ENCODE measurements around the gene ANGPTL2.

The ANGPTL2 gene

GRCh38 chr9:127061411-127061810 lies 61.0 kb downstream of the ANGPTL2 start:
- no peak overlapping the region for H3K4me2 ChIP-seq (ENCODE audit: low read length)
- H3K9me3 ChIP-seq (ENCODE audit: insufficient read depth, low read depth, low read length): no peaks in the 10 kb centered on the region
- no peaks in the 10 kb centered on the region for H3K27me3 ChIP-seq (ENCODE audit: insufficient read depth, low read length)
- H2BK5ac ChIP-seq (ENCODE audit: low read depth, low read length, poor library complexity): no peak overlapping the region
- H3K79me1 ChIP-seq (ENCODE audit: low read length): peaks cover 3% of the 10 kb centered on the region
- no peak overlapping the region for H3K18ac ChIP-seq (ENCODE audit: low read length)
- no peak overlapping the region for H3K23ac ChIP-seq (ENCODE audit: low read length)
- no CpG with 5 or more reads among the region's 3 CpGs for WGBS (ENCODE audit: extremely low coverage, insufficient coverage, insufficient read length)
- no peak overlapping the region for H2BK12ac ChIP-seq (ENCODE audit: low read length)
- H3K4ac ChIP-seq (ENCODE audit: low read depth, low read length): no peak overlapping the region
- H3K27ac ChIP-seq (ENCODE audit: low read depth, low read length): no peak overlapping the region
- H3K79me2 ChIP-seq (ENCODE audit: control insufficient read depth, insufficient read depth, low read length, poor library complexity): peaks cover 2% of the 10 kb centered on the region
- H2BK120ac ChIP-seq (ENCODE audit: insufficient read depth, low read length, poor library complexity): no peak overlapping the region
- H3K4me3 ChIP-seq (ENCODE audit: low read depth, low read length): no peak overlapping the region
- H2AK5ac ChIP-seq (ENCODE audit: low read length): no peak overlapping the region
- no peak for DNase-seq
- no peaks in the 10 kb centered on the region for H3K4me1 ChIP-seq (ENCODE audit: control insufficient read depth in 1 of 2, insufficient read depth in 2 of 2, low read length in 2 of 2)
- no peak overlapping the region for H4K91ac ChIP-seq (ENCODE audit: low read depth, low read length)
- H3K36me3 ChIP-seq (ENCODE audit: control insufficient read depth in 1 of 2, insufficient read depth in 2 of 2, low read length in 2 of 2): no peaks in the 10 kb centered on the region
- H3K14ac ChIP-seq (ENCODE audit: low read length): no peak overlapping the region
- no peak overlapping the region for H4K8ac ChIP-seq (ENCODE audit: low read depth, low read length)
- H3K9ac ChIP-seq (ENCODE audit: low read length): no peak overlapping the region
- H4K12ac ChIP-seq (ENCODE audit: low read depth, low read length): no peak overlapping the region
- no peak overlapping the region for H2AFZ ChIP-seq (ENCODE audit: insufficient read depth, low read length, poor library complexity)

- Histone ChIP-seq H3K23ac (ENCODE audit: low read length) (no peak overlapping the region), H3K4ac (ENCODE audit: low read depth, low read length) (no peak overlapping the region)
- no CpG with 5 or more reads among the region's 4 CpGs for WGBS (ENCODE audit: extremely low coverage, insufficient coverage, insufficient read length)
Measured at GRCh38 chr9:127059765-127060361, 62.6 kb downstream of the ANGPTL2 start.

GRCh38 chr9:127059030-127059429 lies 63.4 kb downstream of the ANGPTL2 start:
- Histone ChIP-seq H2BK120ac (ENCODE audit: insufficient read depth, low read length, poor library complexity) (no peak overlapping the region), H3K9ac (ENCODE audit: low read length) (no peak overlapping the region), H3K14ac (ENCODE audit: low read length) (no peak overlapping the region), H3K18ac (ENCODE audit: low read length) (no peak overlapping the region), H2AFZ (ENCODE audit: insufficient read depth, low read length, poor library complexity) (no peak overlapping the region), H3K4me1 (ENCODE audit: control insufficient read depth in 1 of 2, insufficient read depth in 2 of 2, low read length in 2 of 2) (no peaks in the 10 kb centered on the region), H2BK5ac (ENCODE audit: low read depth, low read length, poor library complexity) (no peak overlapping the region), H3K79me2 (ENCODE audit: control insufficient read depth, insufficient read depth, low read length, poor library complexity) (no peaks in the 10 kb centered on the region), H3K4ac (ENCODE audit: low read depth, low read length) (no peak overlapping the region), H2BK12ac (ENCODE audit: low read length) (no peak overlapping the region), H4K91ac (ENCODE audit: low read depth, low read length) (no peak overlapping the region), H3K4me2 (ENCODE audit: low read length) (no peak overlapping the region), H3K36me3 (ENCODE audit: control insufficient read depth in 1 of 2, insufficient read depth in 2 of 2, low read length in 2 of 2) (no peaks in the 10 kb centered on the region), H3K79me1 (ENCODE audit: low read length) (no peaks in the 10 kb centered on the region), H3K4me3 (ENCODE audit: low read depth, low read length) (no peak overlapping the region), H2AK5ac (ENCODE audit: low read length) (no peak overlapping the region), H3K23ac (ENCODE audit: low read length) (no peak overlapping the region), H4K8ac (ENCODE audit: low read depth, low read length) (no peak overlapping the region), H4K12ac (ENCODE audit: low read depth, low read length) (no peak overlapping the region), H3K27me3 (ENCODE audit: insufficient read depth, low read length) (no peaks in the 10 kb centered on the region), H3K27ac (ENCODE audit: low read depth, low read length) (no peak overlapping the region), H3K9me3 (ENCODE audit: insufficient read depth, low read depth, low read length) (no peaks in the 10 kb centered on the region)
- no peak for DNase-seq
- WGBS (ENCODE audit: extremely low coverage, insufficient coverage, insufficient read length): no CpG with 5 or more reads among the region's 2 CpGs

More at GRCh38 chr9:127059765-127060361, 62.6 kb downstream of the ANGPTL2 start:
- H2BK5ac ChIP-seq (ENCODE audit: low read depth, low read length, poor library complexity): no peak overlapping the region
- no peak overlapping the region for H3K14ac ChIP-seq (ENCODE audit: low read length)
- H3K36me3 ChIP-seq (ENCODE audit: control insufficient read depth in 1 of 2, insufficient read depth in 2 of 2, low read length in 2 of 2): no peaks in the 10 kb centered on the region
- H3K79me2 ChIP-seq (ENCODE audit: control insufficient read depth, insufficient read depth, low read length, poor library complexity): no peaks in the 10 kb centered on the region
- no peak overlapping the region for H2BK12ac ChIP-seq (ENCODE audit: low read length)
- H3K9me3 ChIP-seq (ENCODE audit: insufficient read depth, low read depth, low read length): no peaks in the 10 kb centered on the region
- no peak overlapping the region for H4K8ac ChIP-seq (ENCODE audit: low read depth, low read length)
- no peak overlapping the region for H4K12ac ChIP-seq (ENCODE audit: low read depth, low read length)
- H3K79me1 ChIP-seq (ENCODE audit: low read length): no peaks in the 10 kb centered on the region
- no peak overlapping the region for H2AK5ac ChIP-seq (ENCODE audit: low read length)
- no peaks in the 10 kb centered on the region for H3K4me1 ChIP-seq (ENCODE audit: control insufficient read depth in 1 of 2, insufficient read depth in 2 of 2, low read length in 2 of 2)
- no peak overlapping the region for H3K4me3 ChIP-seq (ENCODE audit: low read depth, low read length)
- no peak overlapping the region for H4K91ac ChIP-seq (ENCODE audit: low read depth, low read length)
- no peak overlapping the region for H3K27ac ChIP-seq (ENCODE audit: low read depth, low read length)
- no peak for DNase-seq
- no peak overlapping the region for H2AFZ ChIP-seq (ENCODE audit: insufficient read depth, low read length, poor library complexity)
- no peak overlapping the region for H3K9ac ChIP-seq (ENCODE audit: low read length)
- no peak overlapping the region for H2BK120ac ChIP-seq (ENCODE audit: insufficient read depth, low read length, poor library complexity)
- H3K4me2 ChIP-seq (ENCODE audit: low read length): no peak overlapping the region
- no peaks in the 10 kb centered on the region for H3K27me3 ChIP-seq (ENCODE audit: insufficient read depth, low read length)
- no peak overlapping the region for H3K18ac ChIP-seq (ENCODE audit: low read length)

- Histone ChIP-seq H3K4me1 (ENCODE audit: control insufficient read depth in 1 of 2, insufficient read depth in 2 of 2, low read length in 2 of 2) (no peaks in the 10 kb centered on the region), H3K4me2 (ENCODE audit: low read length) (no peak overlapping the region)
- DNase-seq: peak in 1 of 2 donors; percentile 11
Measured at GRCh38 chr9:127058645-127059021, 63.8 kb downstream of the ANGPTL2 start.

More at GRCh38 chr9:127058645-127059021, 63.8 kb downstream of the ANGPTL2 start:
- Histone ChIP-seq H2AK5ac (ENCODE audit: low read length) (no peak overlapping the region), H3K23ac (ENCODE audit: low read length) (no peak overlapping the region), H3K79me1 (ENCODE audit: low read length) (no peaks in the 10 kb centered on the region), H2BK5ac (ENCODE audit: low read depth, low read length, poor library complexity) (no peak overlapping the region), H3K4me3 (ENCODE audit: low read depth, low read length) (no peak overlapping the region), H3K4ac (ENCODE audit: low read depth, low read length) (no peak overlapping the region), H2BK12ac (ENCODE audit: low read length) (no peak overlapping the region), H2BK120ac (ENCODE audit: insufficient read depth, low read length, poor library complexity) (no peak overlapping the region), H4K12ac (ENCODE audit: low read depth, low read length) (no peak overlapping the region), H4K91ac (ENCODE audit: low read depth, low read length) (no peak overlapping the region), H2AFZ (ENCODE audit: insufficient read depth, low read length, poor library complexity) (no peak overlapping the region), H3K36me3 (ENCODE audit: control insufficient read depth in 1 of 2, insufficient read depth in 2 of 2, low read length in 2 of 2) (no peaks in the 10 kb centered on the region), H3K9me3 (ENCODE audit: insufficient read depth, low read depth, low read length) (no peaks in the 10 kb centered on the region), H3K18ac (ENCODE audit: low read length) (no peak overlapping the region), H3K14ac (ENCODE audit: low read length) (no peak overlapping the region), H3K79me2 (ENCODE audit: control insufficient read depth, insufficient read depth, low read length, poor library complexity) (no peaks in the 10 kb centered on the region), H4K8ac (ENCODE audit: low read depth, low read length) (no peak overlapping the region), H3K27ac (ENCODE audit: low read depth, low read length) (no peak overlapping the region), H3K9ac (ENCODE audit: low read length) (no peak overlapping the region), H3K27me3 (ENCODE audit: insufficient read depth, low read length) (no peaks in the 10 kb centered on the region)
- WGBS (ENCODE audit: extremely low coverage, insufficient coverage, insufficient read length): no CpG with 5 or more reads among the region's 4 CpGs

Measured in trophoblast cell (in vitro differentiated cells and primary cell).